ENCODE measurements around the gene INSIG1. TPM values are rescaled to one million over a fixed set of nuclear protein-coding genes. Genes with fewer than 3 reads are reported as not detected.

INSIG1 gene
- total and polyA plus RNA-seq, 4 donors: 118 to 219 (median 193) TPM

- no peaks in the 10 kb centered on the region for H3K4me1 ChIP-seq (ENCODE audit: control insufficient read depth in 4 of 4, insufficient read depth in 4 of 4, low read length in 3 of 4)
- H3K36me3 ChIP-seq (ENCODE audit: control insufficient read depth in 4 of 4, insufficient read depth in 3 of 4, low read depth in 1 of 4, low read length in 3 of 4): no peaks in the 10 kb centered on the region
- no peak overlapping the region for H3K4me3 ChIP-seq (ENCODE audit: low read depth in 1 of 3, low read length in 3 of 3)
- peaks cover 0 to 5% (median 0%) of the 10 kb centered on the region in 4 donors for H3K27me3 ChIP-seq (ENCODE audit: control insufficient read depth in 4 of 4, insufficient read depth in 4 of 4, low read length in 3 of 4)
- no peak overlapping the region for H3K9ac ChIP-seq (ENCODE audit: low read depth in 1 of 2, low read length in 2 of 2)
- no peaks in the 10 kb centered on the region for H3K9me3 ChIP-seq (ENCODE audit: control insufficient read depth in 4 of 4, low read length in 3 of 4)
- DNase-seq (ENCODE audit: low spot score): no peak
- TF ChIP-seq, protein P1, sequence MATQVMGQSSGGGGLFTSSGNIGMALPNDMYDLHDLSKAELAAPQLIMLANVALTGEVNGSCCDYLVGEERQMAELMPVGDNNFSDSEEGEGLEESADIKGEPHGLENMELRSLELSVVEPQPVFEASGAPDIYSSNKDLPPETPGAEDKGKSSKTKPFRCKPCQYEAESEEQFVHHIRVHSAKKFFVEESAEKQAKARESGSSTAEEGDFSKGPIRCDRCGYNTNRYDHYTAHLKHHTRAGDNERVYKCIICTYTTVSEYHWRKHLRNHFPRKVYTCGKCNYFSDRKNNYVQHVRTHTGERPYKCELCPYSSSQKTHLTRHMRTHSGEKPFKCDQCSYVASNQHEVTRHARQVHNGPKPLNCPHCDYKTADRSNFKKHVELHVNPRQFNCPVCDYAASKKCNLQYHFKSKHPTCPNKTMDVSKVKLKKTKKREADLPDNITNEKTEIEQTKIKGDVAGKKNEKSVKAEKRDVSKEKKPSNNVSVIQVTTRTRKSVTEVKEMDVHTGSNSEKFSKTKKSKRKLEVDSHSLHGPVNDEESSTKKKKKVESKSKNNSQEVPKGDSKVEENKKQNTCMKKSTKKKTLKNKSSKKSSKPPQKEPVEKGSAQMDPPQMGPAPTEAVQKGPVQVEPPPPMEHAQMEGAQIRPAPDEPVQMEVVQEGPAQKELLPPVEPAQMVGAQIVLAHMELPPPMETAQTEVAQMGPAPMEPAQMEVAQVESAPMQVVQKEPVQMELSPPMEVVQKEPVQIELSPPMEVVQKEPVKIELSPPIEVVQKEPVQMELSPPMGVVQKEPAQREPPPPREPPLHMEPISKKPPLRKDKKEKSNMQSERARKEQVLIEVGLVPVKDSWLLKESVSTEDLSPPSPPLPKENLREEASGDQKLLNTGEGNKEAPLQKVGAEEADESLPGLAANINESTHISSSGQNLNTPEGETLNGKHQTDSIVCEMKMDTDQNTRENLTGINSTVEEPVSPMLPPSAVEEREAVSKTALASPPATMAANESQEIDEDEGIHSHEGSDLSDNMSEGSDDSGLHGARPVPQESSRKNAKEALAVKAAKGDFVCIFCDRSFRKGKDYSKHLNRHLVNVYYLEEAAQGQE (IDR thresholded peaks at IDR 0.05): no peak
- TF ChIP-seq, protein P2, sequence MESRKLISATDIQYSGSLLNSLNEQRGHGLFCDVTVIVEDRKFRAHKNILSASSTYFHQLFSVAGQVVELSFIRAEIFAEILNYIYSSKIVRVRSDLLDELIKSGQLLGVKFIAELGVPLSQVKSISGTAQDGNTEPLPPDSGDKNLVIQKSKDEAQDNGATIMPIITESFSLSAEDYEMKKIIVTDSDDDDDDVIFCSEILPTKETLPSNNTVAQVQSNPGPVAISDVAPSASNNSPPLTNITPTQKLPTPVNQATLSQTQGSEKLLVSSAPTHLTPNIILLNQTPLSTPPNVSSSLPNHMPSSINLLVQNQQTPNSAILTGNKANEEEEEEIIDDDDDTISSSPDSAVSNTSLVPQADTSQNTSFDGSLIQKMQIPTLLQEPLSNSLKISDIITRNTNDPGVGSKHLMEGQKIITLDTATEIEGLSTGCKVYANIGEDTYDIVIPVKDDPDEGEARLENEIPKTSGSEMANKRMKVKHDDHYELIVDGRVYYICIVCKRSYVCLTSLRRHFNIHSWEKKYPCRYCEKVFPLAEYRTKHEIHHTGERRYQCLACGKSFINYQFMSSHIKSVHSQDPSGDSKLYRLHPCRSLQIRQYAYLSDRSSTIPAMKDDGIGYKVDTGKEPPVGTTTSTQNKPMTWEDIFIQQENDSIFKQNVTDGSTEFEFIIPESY (IDR thresholded peaks at IDR 0.05): no peak
- no peak for TF ChIP-seq NR2F2 (IDR thresholded peaks at IDR 0.05)
- no peak for TF ChIP-seq CTCF (IDR thresholded peaks at IDR 0.05; ENCODE audit: low read depth, low read length, missing input control)
- no peak for TF ChIP-seq YY1 (IDR thresholded peaks at IDR 0.05)
- TF ChIP-seq, protein P3, sequence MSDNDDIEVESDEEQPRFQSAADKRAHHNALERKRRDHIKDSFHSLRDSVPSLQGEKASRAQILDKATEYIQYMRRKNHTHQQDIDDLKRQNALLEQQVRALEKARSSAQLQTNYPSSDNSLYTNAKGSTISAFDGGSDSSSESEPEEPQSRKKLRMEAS (IDR thresholded peaks at IDR 0.05): no peak
- TF ChIP-seq SP1 (IDR thresholded peaks at IDR 0.05): no peak
- no peak for TF ChIP-seq HNF4G (IDR thresholded peaks at IDR 0.05)
- no peak for TF ChIP-seq ATF3 (IDR thresholded peaks at IDR 0.05)
- no peak for TF ChIP-seq HNF4A (conservative IDR thresholded peaks at IDR 0.05)
- no peak for TF ChIP-seq TAF1 (conservative IDR thresholded peaks at IDR 0.05)
- TF ChIP-seq JUND (IDR thresholded peaks at IDR 0.05): no peak
- no peak overlapping the region for H3K27ac ChIP-seq (ENCODE audit: low read depth in 1 of 2, low read length in 2 of 2)
Measured at GRCh38 chr7:155323001-155323638, 25.4 kb downstream of the INSIG1 start.

GRCh38 chr7:155324012-155324917 lies 26.6 kb downstream of the INSIG1 start:
- no peak overlapping the region for H3K27ac ChIP-seq (ENCODE audit: low read depth in 1 of 2, low read length in 2 of 2)

More at GRCh38 chr7:155324012-155324917, 26.6 kb downstream of the INSIG1 start:
- no peaks in the 10 kb centered on the region for H3K4me1 ChIP-seq (ENCODE audit: control insufficient read depth in 4 of 4, insufficient read depth in 4 of 4, low read length in 3 of 4)
- WGBS: 53% methylated on average over 19 of the region's 19 CpGs
- no peak for TF ChIP-seq NR2F2 (IDR thresholded peaks at IDR 0.05)
- no peak for TF ChIP-seq RAD21 (IDR thresholded peaks at IDR 0.05)
- TF ChIP-seq YY1 (IDR thresholded peaks at IDR 0.05): no peak
- TF ChIP-seq HNF4G (IDR thresholded peaks at IDR 0.05): no peak
- no peak for TF ChIP-seq RXRA (IDR thresholded peaks at IDR 0.05)
- TF ChIP-seq CTCF (IDR thresholded peaks at IDR 0.05; ENCODE audit: low read depth, low read length, missing input control): no peak
- TF ChIP-seq, protein P2 (IDR thresholded peaks at IDR 0.05): no peak
- TF ChIP-seq HNF4A (conservative IDR thresholded peaks at IDR 0.05): no peak
- no peak for TF ChIP-seq ATF3 (IDR thresholded peaks at IDR 0.05)
- TF ChIP-seq, protein P3 (IDR thresholded peaks at IDR 0.05): no peak
- no peak for TF ChIP-seq TAF1 (conservative IDR thresholded peaks at IDR 0.05)
- TF ChIP-seq JUND (IDR thresholded peaks at IDR 0.05): no peak
- no peak overlapping the region for H3K4me3 ChIP-seq (ENCODE audit: low read depth in 1 of 3, low read length in 3 of 3)
- H3K9ac ChIP-seq (ENCODE audit: low read depth in 1 of 2, low read length in 2 of 2): no peak overlapping the region
- no peaks in the 10 kb centered on the region for H3K9me3 ChIP-seq (ENCODE audit: control insufficient read depth in 4 of 4, low read length in 3 of 4)
- no peaks in the 10 kb centered on the region for H3K36me3 ChIP-seq (ENCODE audit: control insufficient read depth in 4 of 4, insufficient read depth in 3 of 4, low read depth in 1 of 4, low read length in 3 of 4)
- DNase-seq (ENCODE audit: low spot score): no peak
- peaks cover 0 to 5% (median 0%) of the 10 kb centered on the region in 4 donors for H3K27me3 ChIP-seq (ENCODE audit: control insufficient read depth in 4 of 4, insufficient read depth in 4 of 4, low read length in 3 of 4)

Measured in liver (tissue), 9 donors.